T-cell (primary cell): ENCODE results near the gene MAL. TPM values are rescaled to one million over a fixed set of nuclear protein-coding genes. Genes with fewer than 3 reads are reported as not detected.

ENCODE experiments used
- ATAC-seq, 4 experiments: fragments of 200-7000 bp in 3 of 4; fragments of 150-1000 bp in 1 of 4; cut with Tn5 transposase; replicated peaks in 1 of 4; 1 replicate in 3 of 4; 2 replicates in 1 of 4; pipeline ENCODE4 v1.10.0; 2021; ENCODE audit warnings: moderate library complexity in 3 of 4, mild to moderate bottlenecking in 2 of 4, moderate number of reproducible peaks in 1 of 4
- CTCF ChIA-PET, 2 donors: fragments of 300-600 bp; sonication (Branson Sonifier 250); formaldehyde crosslinking; loops; one replicate each; lab custom pipeline; 2022; ENCODE audit warnings: antibody characterized with exemption in 2 of 2; lab: Charles Lee
- POLR2A ChIA-PET, 2 donors: fragments of 300-600 bp; sonication (Branson Sonifier 250); formaldehyde crosslinking; loops; one replicate each; lab custom pipeline; 2022; ENCODE audit warnings: antibody characterized with exemption in 2 of 2; lab: Charles Lee
- DNase-seq, 35 experiments: peaks; one replicate each; pipeline versions ENCODE4 v3.0.0 to v3.0.0-alpha.2; 2013 to 2023
- H3K27ac ChIP-seq: one replicate; pipeline ENCODE4 v1.5.1; 2013; ENCODE audit warnings: low read length
- H3K27me3 ChIP-seq, 2 experiments: replicated peaks in 1 of 2; 1 replicate in 1 of 2; 2 replicates in 1 of 2; pipeline versions ENCODE4 v1.6.1 to v1.7.0; 2013; ENCODE audit warnings: low read length in 1 of 2, mixed read lengths in 1 of 2; ENCODE audit not compliant: control insufficient read depth in 2 of 2, insufficient read depth in 2 of 2; ENCODE audit errors: extremely low read depth in 1 of 2
- H3K36me3 ChIP-seq, 2 donors: 1 replicate in 1 of 2; 2 replicates in 1 of 2; pipeline versions ENCODE4 v1.6.1 to v1.7.0; 2013; ENCODE audit warnings: low read length in 1 of 2; ENCODE audit not compliant: control insufficient read depth in 2 of 2, insufficient read depth in 1 of 2; ENCODE audit errors: extremely low read depth in 1 of 2
- H3K4me1 ChIP-seq, 2 experiments: 1 replicate in 1 of 2; 2 replicates in 1 of 2; pipeline versions ENCODE4 v1.6.1 to v1.7.0; 2013; ENCODE audit warnings: low read length in 2 of 2, mixed read lengths in 1 of 2; ENCODE audit not compliant: insufficient read depth in 2 of 2, control insufficient read depth in 1 of 2; ENCODE audit errors: extremely low read depth in 1 of 2
- H3K4me3 ChIP-seq, 2 donors: 1 replicate in 1 of 2; 2 replicates in 1 of 2; pipeline versions ENCODE4 v1.5.1 to v1.7.0; 2013; ENCODE audit warnings: mild to moderate bottlenecking in 2 of 2, low read length in 1 of 2, moderate library complexity in 1 of 2; ENCODE audit not compliant: control insufficient read depth in 1 of 2; ENCODE audit errors: extremely low read depth in 1 of 2
- H3K9me3 ChIP-seq: 2 replicates; pipeline ENCODE4 v1.7.0; 2013
- H3K27ac Mint-ChIP-seq, 2 donors: one replicate each; pipeline ENCODE4 v1.8.0; 2020 to 2021; ENCODE audit warnings: mild to moderate bottlenecking in 2 of 2, mixed read lengths in 2 of 2
- H3K27me3 Mint-ChIP-seq, 2 donors: one replicate each; pipeline ENCODE4 v1.8.0; 2021 to 2022; ENCODE audit warnings: mixed read lengths in 2 of 2
- H3K36me3 Mint-ChIP-seq: one replicate; pipeline ENCODE4 v1.8.0; 2021; ENCODE audit warnings: mixed read lengths
- H3K4me1 Mint-ChIP-seq, 3 donors: one replicate each; pipeline ENCODE4 v1.8.0; 2020 to 2022; ENCODE audit warnings: mixed read lengths in 3 of 3, mild to moderate bottlenecking in 1 of 3
- H3K4me3 Mint-ChIP-seq, 3 donors: one replicate each; pipeline ENCODE4 v1.8.0; 2020 to 2022; ENCODE audit warnings: mild to moderate bottlenecking in 3 of 3, mixed read lengths in 3 of 3, moderate library complexity in 3 of 3
- H3K9me3 Mint-ChIP-seq, 3 donors: one replicate each; pipeline ENCODE4 v1.8.0; 2020 to 2022; ENCODE audit warnings: mixed read lengths in 3 of 3
- WGBS: methylation state at CpG from one replicate; pipeline ENCODE4 v1.1.5; 2013; ENCODE audit warnings: missing lambda C conversion rate; ENCODE audit not compliant: insufficient coverage; 5-methylcytosine and 5-hydroxymethylcytosine counted together
- total RNA-seq, 35 experiments: library from RNA in 6 of 35; stranded (reverse) in 6 of 35; fragments of 120-200 nt in 1 of 35; gene quantifications; one replicate each; pipeline versions ENCODE4 v1.2.1 to v1.2.4 and lab custom pipeline; 2013 to 2026

The MAL gene
- total RNA-seq, 5 donors from 2014 or later (not counting 1 experiment from before 2014, with no cell fraction given) = 129 to 179 (median 150) TPM

DNA sequence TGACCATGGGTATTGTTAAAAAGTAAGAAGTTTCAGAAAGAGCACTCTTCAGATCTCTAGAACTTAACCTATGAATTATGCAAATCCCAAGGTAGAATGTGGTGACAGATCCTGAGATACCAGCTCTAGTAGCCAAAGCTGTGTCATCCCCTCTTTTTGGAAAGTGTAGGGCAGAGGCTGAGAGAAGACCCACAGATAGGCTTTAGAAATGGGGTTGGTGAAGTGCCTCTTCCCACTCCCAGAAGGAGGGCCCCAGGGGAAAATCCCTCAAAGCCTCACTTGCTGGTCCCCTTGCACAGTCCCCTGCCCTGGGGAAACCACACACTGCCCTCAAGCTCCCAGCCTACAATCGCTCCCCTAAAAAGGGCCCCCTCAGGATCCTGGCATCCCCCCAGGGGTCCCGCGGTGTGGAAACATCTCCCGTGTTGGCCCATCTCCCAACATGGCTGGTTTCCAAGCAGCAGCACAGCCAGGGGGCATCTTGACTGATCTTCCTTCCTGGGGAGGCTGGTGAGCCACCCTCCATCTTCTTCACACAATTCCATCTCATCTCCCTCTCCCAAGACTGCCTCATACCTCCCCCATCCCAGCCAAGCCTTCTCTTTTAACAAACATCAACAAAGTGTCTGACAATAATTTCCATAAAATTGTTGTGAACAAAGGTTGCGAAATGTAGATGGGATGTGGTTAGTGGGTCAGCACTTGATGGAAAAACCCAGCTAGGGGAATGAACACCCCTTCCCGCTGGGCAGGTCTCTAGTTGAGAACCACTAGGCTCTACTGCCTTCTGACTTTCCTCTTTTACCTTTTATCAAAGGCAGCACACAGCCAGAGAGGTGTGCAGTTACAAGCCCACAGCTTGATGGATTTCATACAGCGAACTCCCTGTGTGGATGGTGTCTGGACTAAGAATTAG is 25.1 kb downstream of the MAL start:
- H3K27me3 Mint-ChIP-seq = no peaks in the 10 kb centered on the region
- ATAC-seq = no peak
- ChIA-PET POLR2A (no interaction called here), CTCF (no interaction called here)
- H3K4me1 Mint-ChIP-seq = peaks cover 78 to 91% (median 84%) of the 10 kb centered on the region in 3 donors
- peaks cover 25% of the 10 kb centered on the region for H3K36me3 Mint-ChIP-seq
- H3K4me1 ChIP-seq = peaks cover 0 to 68% of the 10 kb centered on the region in 2 experiments
- 74% methylated on average over 4 of the region's 7 CpGs for WGBS
- no peaks in the 10 kb centered on the region for H3K9me3 ChIP-seq
- peaks cover 0 to 9% of the 10 kb centered on the region in 2 experiments for H3K27me3 ChIP-seq
- H3K4me3 Mint-ChIP-seq = no peak overlapping the region
- no peak for DNase-seq
- no peak overlapping the region for H3K27ac ChIP-seq
- H3K4me3 ChIP-seq = no peak overlapping the region
- H3K9me3 Mint-ChIP-seq = no peaks in the 10 kb centered on the region
- peak overlapping the region; percentile 83 to 96 for H3K27ac Mint-ChIP-seq
- H3K36me3 ChIP-seq = peaks cover 5 to 36% of the 10 kb centered on the region in 2 donors

DNA sequence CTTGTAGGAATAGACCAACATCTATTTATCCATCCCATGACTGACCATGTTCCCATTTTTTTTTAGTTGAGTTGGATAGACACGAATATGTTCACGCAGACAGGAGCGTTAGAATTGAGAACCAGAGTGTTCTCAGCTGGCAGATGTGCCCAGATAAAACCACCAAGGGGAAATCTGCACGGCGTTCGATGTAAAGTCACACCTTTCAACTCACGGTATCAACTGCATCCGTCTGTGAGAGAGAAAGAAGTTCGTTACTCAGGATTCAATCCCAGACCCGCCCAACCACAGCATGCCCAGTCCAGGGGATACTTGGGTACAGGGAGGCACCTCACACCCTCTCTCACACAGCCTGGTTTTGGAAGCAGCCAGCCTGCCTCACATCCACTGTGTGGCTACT is 26.1 kb downstream of the MAL start:
- ChIA-PET CTCF (interaction anchor here in 1 of 2 donors (0.8 kb wide), 1 partner anchor 64 kb away, joined by 4 read pairs; no protein-coding TSS in a partner anchor), POLR2A (no interaction called here)
- Histone ChIP-seq H3K27me3 (peaks cover 0 to 9% of the 10 kb centered on the region in 2 experiments), H3K4me1 (peaks cover 4 to 69% of the 10 kb centered on the region in 2 experiments), H3K4me3 (no peak overlapping the region), H3K27ac (no peak overlapping the region), H3K9me3 (no peaks in the 10 kb centered on the region), H3K36me3 (peaks cover 5 to 36% of the 10 kb centered on the region in 2 donors)
- no CpG with 5 or more reads among the region's 10 CpGs for WGBS
- Mint-ChIP-seq H3K4me3 (peak overlapping the region in 1 of 3 donors; percentile 10), H3K4me1 (peaks cover 77 to 90% (median 84%) of the 10 kb centered on the region in 3 donors), H3K27me3 (no peaks in the 10 kb centered on the region), H3K36me3 (peaks cover 25% of the 10 kb centered on the region), H3K9me3 (no peaks in the 10 kb centered on the region), H3K27ac (peak overlapping the region; percentile 83 to 96)
- ATAC-seq = peak in 1 of 4 experiments; percentile 50
- no peak for DNase-seq

DNA sequence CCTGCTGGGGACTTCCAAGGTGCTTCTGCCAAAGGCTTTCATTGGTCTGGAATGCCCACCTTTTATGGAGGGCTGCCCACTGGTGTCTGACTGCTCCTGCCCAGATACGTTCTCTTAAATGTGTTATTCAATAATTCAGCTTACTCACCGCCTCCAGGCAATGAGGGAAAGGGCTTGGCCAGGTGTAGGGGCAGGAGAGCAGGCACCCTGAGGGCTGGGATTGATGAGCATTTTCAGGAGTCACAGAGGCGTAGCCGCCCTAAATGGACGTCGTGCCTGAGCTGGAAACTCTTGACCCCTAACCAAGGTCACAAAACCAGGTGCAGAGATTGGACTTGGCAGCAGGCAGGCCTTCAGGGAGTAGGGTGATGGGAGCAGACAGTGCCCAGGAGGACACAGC is 26.8 kb downstream of the MAL start:
- CTCF ChIA-PET = interaction anchor here (0.8 to 3.0 kb wide), 9 partner anchors 11 to 64 kb away, joined by 3 to 30 read pairs (median 11); no protein-coding TSS in a partner anchor
- H3K4me3 Mint-ChIP-seq = peak overlapping the region in 1 of 3 donors; percentile 10

DNA sequence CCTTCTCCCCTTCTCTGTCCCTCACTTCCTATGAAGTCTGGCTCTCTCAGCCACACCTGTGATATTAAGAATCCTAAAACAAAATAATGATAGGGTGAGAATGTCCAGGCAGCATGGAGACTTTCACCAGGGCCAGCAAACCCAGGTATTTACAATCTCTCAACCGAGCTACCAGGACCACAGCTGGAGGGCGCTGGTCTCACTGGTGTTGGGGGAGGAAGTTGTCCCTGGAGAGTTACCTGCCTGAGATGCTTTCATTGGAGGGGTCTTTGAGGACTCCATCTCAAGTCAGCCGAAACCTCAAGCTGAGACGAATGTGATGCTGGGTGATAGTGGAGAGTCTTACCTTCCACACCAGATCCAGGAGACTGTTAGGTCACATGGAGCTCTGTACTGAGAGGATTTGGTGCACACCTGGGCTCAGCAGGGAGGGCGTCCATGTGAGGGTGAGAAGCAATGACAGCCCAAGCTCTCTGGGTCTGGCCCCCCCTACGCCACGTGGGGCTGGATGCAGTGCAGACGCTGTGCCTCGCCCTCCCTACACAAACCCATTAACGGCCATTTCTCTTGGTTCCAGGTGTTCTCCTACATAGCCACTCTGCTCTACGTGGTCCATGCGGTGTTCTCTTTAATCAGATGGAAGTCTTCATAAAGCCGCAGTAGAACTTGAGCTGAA is 27.4 kb downstream of the MAL start:
- peak overlapping the region in 1 of 3 donors; percentile 54 for H3K4me3 Mint-ChIP-seq
- H3K9me3 Mint-ChIP-seq = no peaks in the 10 kb centered on the region
- H3K36me3 Mint-ChIP-seq = peaks cover 25% of the 10 kb centered on the region
- H3K4me3 ChIP-seq = no peak overlapping the region
- H3K4me1 Mint-ChIP-seq = peaks cover 64 to 84% (median 73%) of the 10 kb centered on the region in 3 donors
- H3K9me3 ChIP-seq = no peaks in the 10 kb centered on the region
- WGBS = 63% methylated on average over 5 of the region's 13 CpGs
- no peak overlapping the region for H3K27ac ChIP-seq
- POLR2A ChIA-PET = no interaction called here
- no peak for DNase-seq
- peaks cover 5 to 36% of the 10 kb centered on the region in 2 donors for H3K36me3 ChIP-seq
- peak overlapping the region; percentile 95 to 96 for H3K27ac Mint-ChIP-seq
- H3K4me1 ChIP-seq = peaks cover 4 to 70% of the 10 kb centered on the region in 2 experiments
- peak in 2 of 4 experiments; percentile 6 to 18 for ATAC-seq
- CTCF ChIA-PET = interaction anchor here (1.0 to 3.0 kb wide), 10 partner anchors 10 to 63 kb away, joined by 3 to 30 read pairs (median 9); partner anchors contain the start of gene MAL (in 1 of the 2)
- H3K27me3 ChIP-seq = peaks cover 0 to 9% of the 10 kb centered on the region in 2 experiments
- no peaks in the 10 kb centered on the region for H3K27me3 Mint-ChIP-seq

More for the DNA sequence above, 26.8 kb downstream of the MAL start:
- Histone ChIP-seq H3K4me1 (peaks cover 4 to 71% of the 10 kb centered on the region in 2 experiments), H3K27ac (no peak overlapping the region), H3K36me3 (peaks cover 5 to 36% of the 10 kb centered on the region in 2 donors), H3K27me3 (peaks cover 0 to 9% of the 10 kb centered on the region in 2 experiments), H3K9me3 (no peaks in the 10 kb centered on the region), H3K4me3 (no peak overlapping the region)
- no peak for ATAC-seq
- Mint-ChIP-seq H3K9me3 (no peaks in the 10 kb centered on the region), H3K27ac (peak overlapping the region; percentile 57 to 96), H3K27me3 (no peaks in the 10 kb centered on the region), H3K4me1 (peaks cover 70 to 84% (median 79%) of the 10 kb centered on the region in 3 donors), H3K36me3 (peaks cover 25% of the 10 kb centered on the region)
- POLR2A ChIA-PET = no interaction called here
- WGBS = 90% methylated on average over 6 of the region's 6 CpGs
- no peak for DNase-seq

DNA sequence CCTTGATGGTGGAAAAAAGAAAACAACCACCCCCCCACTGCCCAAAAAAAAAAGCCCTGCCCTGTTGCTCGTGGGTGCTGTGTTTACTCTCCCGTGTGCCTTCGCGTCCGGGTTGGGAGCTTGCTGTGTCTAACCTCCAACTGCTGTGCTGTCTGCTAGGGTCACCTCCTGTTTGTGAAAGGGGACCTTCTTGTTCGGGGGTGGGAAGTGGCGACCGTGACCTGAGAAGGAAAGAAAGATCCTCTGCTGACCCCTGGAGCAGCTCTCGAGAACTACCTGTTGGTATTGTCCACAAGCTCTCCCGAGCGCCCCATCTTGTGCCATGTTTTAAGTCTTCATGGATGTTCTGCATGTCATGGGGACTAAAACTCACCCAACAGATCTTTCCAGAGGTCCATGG is 28.0 kb downstream of the MAL start:
- H3K4me3 Mint-ChIP-seq = peak overlapping the region in 1 of 3 donors; percentile 54
- no peak overlapping the region for H3K4me3 ChIP-seq
- H3K27me3 Mint-ChIP-seq = no peaks in the 10 kb centered on the region
- WGBS = 54% methylated on average over 4 of the region's 11 CpGs
- H3K9me3 ChIP-seq = no peaks in the 10 kb centered on the region
- no peaks in the 10 kb centered on the region for H3K9me3 Mint-ChIP-seq
- peaks cover 4 to 66% of the 10 kb centered on the region in 2 experiments for H3K4me1 ChIP-seq
- no peak overlapping the region for H3K27ac ChIP-seq
- H3K27me3 ChIP-seq = peaks cover 0 to 9% of the 10 kb centered on the region in 2 experiments
- ATAC-seq (peak in 3 of 4 experiments; percentile 10 to 41 (median 35)), DNase-seq (peak in 2 of 35 experiments; percentile 30 to 45)
- H3K4me1 Mint-ChIP-seq = peaks cover 64 to 84% (median 71%) of the 10 kb centered on the region in 3 donors
- POLR2A ChIA-PET = interaction anchor here in 1 of 2 donors (1.0 kb wide), 1 partner anchor 25 kb away, joined by 6 read pairs; no protein-coding TSS in a partner anchor
- peak overlapping the region; percentile 95 to 96 for H3K27ac Mint-ChIP-seq
- CTCF ChIA-PET = interaction anchor here (1.1 to 3.0 kb wide), 8 partner anchors 10 to 62 kb away, joined by 4 to 30 read pairs (median 12); partner anchors contain the start of gene MAL (in 1 of the 2)
- peaks cover 5 to 32% of the 10 kb centered on the region in 2 donors for H3K36me3 ChIP-seq
- peaks cover 25% of the 10 kb centered on the region for H3K36me3 Mint-ChIP-seq
